ENCODE results near the gene CHST7.

The CHST7 gene

GRCh38 chrX:46601283-46601682, 27.7 kb downstream of the CHST7 start:
- no peak overlapping the region for H3K4me3 ChIP-seq (ENCODE audit: low read depth, low read length)
- in situ Hi-C loops (cut with HindIII; ENCODE audit: low sequenced_read_pairs), result no loop called here
- no peak for TF ChIP-seq CTCF (IDR thresholded peaks at IDR 0.05; ENCODE audit: low read depth, low read length, missing control alignments)
- no peak for DNase-seq (ENCODE audit: low read depth)

GRCh38 chrX:46602468-46603102, 29.0 kb downstream of the CHST7 start:
- no peak for DNase-seq (ENCODE audit: low read depth)
- no peak for TF ChIP-seq CTCF (IDR thresholded peaks at IDR 0.05; ENCODE audit: low read depth, low read length, missing control alignments)
- H3K4me3 ChIP-seq (ENCODE audit: low read depth, low read length), result no peak overlapping the region
- in situ Hi-C loops (cut with HindIII; ENCODE audit: low sequenced_read_pairs), result no loop called here

- no peak for DNase-seq (ENCODE audit: low read depth)
- no peak overlapping the region for H3K4me3 ChIP-seq (ENCODE audit: low read depth, low read length)
- in situ Hi-C loops (cut with HindIII; ENCODE audit: low sequenced_read_pairs), result no loop called here
- no peak for TF ChIP-seq CTCF (IDR thresholded peaks at IDR 0.05; ENCODE audit: low read depth, low read length, missing control alignments)
These were observed 34.4 kb downstream of the CHST7 start for GRCh38 chrX:46607916-46608315.

GRCh38 chrX:46610070-46610658, 36.6 kb downstream of the CHST7 start:
- no peak for DNase-seq (ENCODE audit: low read depth)
- in situ Hi-C loops (cut with HindIII; ENCODE audit: low sequenced_read_pairs), result no loop called here
- no peak overlapping the region for H3K4me3 ChIP-seq (ENCODE audit: low read depth, low read length)
- TF ChIP-seq CTCF (IDR thresholded peaks at IDR 0.05; ENCODE audit: low read depth, low read length, missing control alignments), result no peak

- H3K4me3 ChIP-seq (ENCODE audit: low read depth, low read length), result no peak overlapping the region
- no peak for TF ChIP-seq CTCF (IDR thresholded peaks at IDR 0.05; ENCODE audit: low read depth, low read length, missing control alignments)
- no peak for DNase-seq (ENCODE audit: low read depth)
- in situ Hi-C loops (cut with HindIII; ENCODE audit: low sequenced_read_pairs), result no loop called here
These were observed 38.2 kb downstream of the CHST7 start for GRCh38 chrX:46611658-46612362.

- H3K4me3 ChIP-seq (ENCODE audit: low read depth, low read length), result no peak overlapping the region
- in situ Hi-C loops (cut with HindIII; ENCODE audit: low sequenced_read_pairs), result no loop called here
- TF ChIP-seq CTCF (IDR thresholded peaks at IDR 0.05; ENCODE audit: low read depth, low read length, missing control alignments), result no peak
- DNase-seq (ENCODE audit: low read depth), result no peak
These were observed 44.3 kb downstream of the CHST7 start for GRCh38 chrX:46617906-46618305.

Measured in astrocyte of the cerebellum (primary cell).